H1 (cell line): ENCODE measurements around the gene RAPH1. TPM values are rescaled to one million over a fixed set of nuclear protein-coding genes. Genes with fewer than 3 reads are reported as not detected.

ENCODE experiments used
- CTCF ChIA-PET: fragments of 300-600 bp; sonication (Branson Sonifier 250); formaldehyde crosslinking; loops from one replicate; lab custom pipeline; 2021; ENCODE audit not compliant: partially characterized antibody; lab: Charles Lee
- POLR2A ChIA-PET: fragments of 300-600 bp; sonication (Branson Sonifier 250); formaldehyde crosslinking; loops from one replicate; lab custom pipeline; 2021; ENCODE audit warnings: inconsistent platforms; ENCODE audit not compliant: partially characterized antibody; lab: Charles Lee
- DNase-seq, 2 experiments: peaks; one replicate each; pipeline versions ENCODE4 v3.0.0 to v3.0.0-alpha.2; 2010 to 2022; ENCODE audit warnings: low spot score in 2 of 2, low read depth in 1 of 2, mixed read lengths in 1 of 2
- FAIRE-seq: peaks from 2 replicates; lab custom pipeline; 2011; peaks lifted over from hg19 to GRCh38; lab: Jason Lieb, UNC
- H2AFZ ChIP-seq: 2 replicates; pipeline ENCODE4 v1.8.1; 2012; ENCODE audit warnings: low read length, inconsistent platforms
- H2AK5ac ChIP-seq: 2 replicates; pipeline ENCODE4 v1.6.1; 2013; ENCODE audit warnings: low read depth, low read length
- H2BK120ac ChIP-seq: replicated peaks from 2 replicates; pipeline ENCODE3; 2013; ENCODE audit warnings: low read depth, low read length, inconsistent platforms
- H2BK12ac ChIP-seq: 2 replicates; pipeline ENCODE4 v1.6.1; 2013; ENCODE audit warnings: low read depth, low read length
- H2BK15ac ChIP-seq: 2 replicates; pipeline ENCODE4 v1.6.1; 2013; ENCODE audit warnings: low read length
- H2BK20ac ChIP-seq: 2 replicates; pipeline ENCODE4 v1.6.1; 2013; ENCODE audit warnings: low read length
- H2BK5ac ChIP-seq: 2 replicates; pipeline ENCODE4 v1.6.1; 2013; ENCODE audit warnings: low read depth, low read length
- H3K14ac ChIP-seq: 2 replicates; pipeline ENCODE4 v1.6.1; 2013; ENCODE audit warnings: inconsistent platforms; ENCODE audit not compliant: insufficient read length
- H3K18ac ChIP-seq: 2 replicates; pipeline ENCODE4 v1.6.1; 2013; ENCODE audit warnings: low read length; ENCODE audit errors: extremely low read depth
- H3K23ac ChIP-seq: 2 replicates; pipeline ENCODE4 v1.6.1; 2013; ENCODE audit warnings: inconsistent platforms; ENCODE audit not compliant: insufficient read length
- H3K23me2 ChIP-seq: 2 replicates; pipeline ENCODE4 v1.6.1; 2013; ENCODE audit warnings: low read depth, low read length
- H3K27ac ChIP-seq: 2 replicates; pipeline ENCODE4 v1.6.1; 2011; ENCODE audit warnings: low read depth, low read length, inconsistent platforms
- H3K27me3 ChIP-seq, 4 experiments: replicated peaks in 1 of 4; 1 replicate in 1 of 4; 2 replicates in 3 of 4; pipeline versions ENCODE4 v1.6.1 to v1.8.1; 2011 to 2013; ENCODE audit warnings: low read length in 3 of 4, mild to moderate bottlenecking in 3 of 4, inconsistent platforms in 2 of 4, mixed read lengths in 2 of 4, moderate library complexity in 1 of 4; ENCODE audit not compliant: control insufficient read depth in 3 of 4, insufficient read depth in 3 of 4; ENCODE audit errors: extremely low read depth in 1 of 4
- H3K36me3 ChIP-seq, 4 experiments: 2 replicates each; pipeline versions ENCODE4 v1.6.1 to v1.8.1; 2011 to 2013; ENCODE audit warnings: mild to moderate bottlenecking in 4 of 4, low read length in 3 of 4, moderate library complexity in 2 of 4, control low read depth in 1 of 4, inconsistent platforms in 1 of 4; ENCODE audit not compliant: insufficient read depth in 4 of 4, control insufficient read depth in 2 of 4
- H3K4ac ChIP-seq: replicated peaks from 2 replicates; pipeline ENCODE3; 2013; ENCODE audit warnings: low read length, low read depth, mixed read lengths, inconsistent platforms; ENCODE audit not compliant: insufficient read length
- H3K4me1 ChIP-seq, 4 experiments: replicated peaks in 1 of 4; 1 replicate in 1 of 4; 2 replicates in 3 of 4; pipeline versions ENCODE4 v1.6.1 to v1.8.1; 2011 to 2013; ENCODE audit warnings: low read length in 3 of 4, inconsistent platforms in 2 of 4, mixed read lengths in 1 of 4; ENCODE audit not compliant: insufficient read depth in 4 of 4, control insufficient read depth in 3 of 4
- H3K4me2 ChIP-seq, 2 experiments: 2 replicates each; pipeline versions ENCODE4 v1.6.1 to v1.8.1; 2011 to 2013; ENCODE audit warnings: low read depth in 2 of 2, low read length in 2 of 2, control low read depth in 1 of 2, inconsistent platforms in 1 of 2, mild to moderate bottlenecking in 1 of 2; ENCODE audit not compliant: insufficient read depth in 1 of 2
- H3K4me3 ChIP-seq, 4 experiments: fragments of 200-600, 300-600 bp in 1 of 4; sonication (generic), shearing (Covaris generic), sonication (Bioruptor Twin) in 1 of 4; 2 replicates each; pipeline versions ENCODE4 v1.5.1 to v1.8.1; 2011 to 2016; ENCODE audit warnings: low read length in 4 of 4, low read depth in 3 of 4, control low read depth in 2 of 4, inconsistent platforms in 2 of 4, mild to moderate bottlenecking in 2 of 4, mixed read lengths in 1 of 4, moderate library complexity in 1 of 4; ENCODE audit not compliant: insufficient read depth in 2 of 4; ENCODE audit errors: extremely low read depth in 1 of 4
- H3K56ac ChIP-seq: replicated peaks from 2 replicates; pipeline ENCODE3; 2013; ENCODE audit warnings: low read depth, mild to moderate bottlenecking, mixed read lengths, low read length, inconsistent platforms; ENCODE audit not compliant: insufficient read length
- H3K79me1 ChIP-seq: 2 replicates; pipeline ENCODE4 v1.6.1; 2013; ENCODE audit warnings: low read depth, low read length, control low read depth
- H3K79me2 ChIP-seq, 2 experiments: 2 replicates each; pipeline versions ENCODE4 v1.6.1 to v1.8.1; 2012 to 2013; ENCODE audit warnings: low read length in 2 of 2, mild to moderate bottlenecking in 2 of 2, inconsistent platforms in 1 of 2; ENCODE audit not compliant: insufficient read depth in 2 of 2, control insufficient read depth in 1 of 2
- H3K9ac ChIP-seq, 4 experiments: replicated peaks in 1 of 4; 1 replicate in 1 of 4; 2 replicates in 3 of 4; pipeline versions ENCODE4 v1.6.1 to v1.8.1; 2011 to 2013; ENCODE audit warnings: low read depth in 3 of 4, low read length in 3 of 4, control low read depth in 2 of 4, mild to moderate bottlenecking in 2 of 4, moderate library complexity in 2 of 4, inconsistent platforms in 1 of 4; ENCODE audit errors: extremely low read depth in 1 of 4
- H3K9me3 ChIP-seq, 2 experiments: 2 replicates each; pipeline versions ENCODE4 v1.6.1 to v1.8.1; 2012 to 2013; ENCODE audit warnings: mild to moderate bottlenecking in 2 of 2, moderate library complexity in 2 of 2, control low read depth in 1 of 2, inconsistent platforms in 1 of 2, low read depth in 1 of 2, low read length in 1 of 2, mixed read lengths in 1 of 2; ENCODE audit not compliant: insufficient read depth in 2 of 2
- H4K20me1 ChIP-seq, 2 experiments: replicated peaks in 1 of 2; 2 replicates each; pipeline versions ENCODE3 to v1.8.1; 2011 to 2013; ENCODE audit warnings: inconsistent platforms in 2 of 2, low read length in 2 of 2, mild to moderate bottlenecking in 1 of 2; ENCODE audit not compliant: insufficient read depth in 2 of 2, control insufficient read depth in 1 of 2
- H4K5ac ChIP-seq: 2 replicates; pipeline ENCODE4 v1.6.1; 2013; ENCODE audit warnings: low read length, low read depth, mixed read lengths, inconsistent platforms; ENCODE audit not compliant: insufficient read length
- H4K8ac ChIP-seq: 2 replicates; pipeline ENCODE4 v1.8.0; 2013; ENCODE audit warnings: mild to moderate bottlenecking, moderate library complexity, low read length, inconsistent platforms; ENCODE audit not compliant: insufficient read depth; ENCODE audit errors: extremely low read depth
- H4K91ac ChIP-seq: replicated peaks from 2 replicates; pipeline ENCODE3; 2013; ENCODE audit warnings: low read length, mixed read lengths, inconsistent platforms; ENCODE audit not compliant: insufficient read length
- SRF ChIP-seq: IDR thresholded peaks from 2 replicates; pipeline ENCODE4 v1.6.1; 2011; ENCODE audit warnings: mild to moderate bottlenecking, low read depth, low read length, moderate library complexity
- WGBS, 2 experiments: shearing (Covaris generic) in 1 of 2; methylation state at CpG; one replicate each; pipeline versions ENCODE4 v1.1.6 to v1.1.7; 2013 to 2015; ENCODE audit warnings: low lambda C conversion rate in 2 of 2, mixed read lengths in 2 of 2, inconsistent platforms in 1 of 2, low coverage in 1 of 2, missing lambda C conversion rate in 1 of 2; ENCODE audit not compliant: insufficient replicate concordance in 2 of 2, insufficient coverage in 1 of 2, insufficient read length in 1 of 2; ENCODE audit errors: extremely low coverage in 1 of 2, missing lambda C conversion rate in 1 of 2; 5-methylcytosine and 5-hydroxymethylcytosine counted together
- polyA plus RNA-seq, 7 experiments: library from polyadenylated mRNA; depleted of rRNA in 3 of 7; stranded (reverse) in 5 of 7; unstranded in 2 of 7; fragments of >200 nt in 5 of 7; fragments of 200-250 nt in 2 of 7; gene quantifications; 1 replicate in 5 of 7; 2 replicates in 1 of 7; 4 replicates in 1 of 7; pipeline versions ENCODE4 v1.2.1 to v1.2.3, GENCODE V29; 2011 to 2013; ENCODE audit warnings: missing spikeins in 2 of 7, mixed read lengths in 2 of 7
- total RNA-seq: library from RNA; stranded (reverse); fragmentation: NEBNext Ultra II Directional; extraction: Animal tissue kit (Norgen Biotek cat#: 25700); gene quantifications from 2 replicates; pipeline ENCODE4 v1.2.1, GENCODE V29; 2021

The RAPH1 gene
- total and polyA plus RNA-seq, 2 of the 8 experiments (the other 6 are each of a cell fraction or from before 2014, with no cell fraction given): 3.8 to 27.4 TPM

GRCh38 chr2:203567691-203568090 is 32.6 kb upstream of the RAPH1 start:
- CTCF ChIA-PET: no interaction called here

More at GRCh38 chr2:203567691-203568090, 32.6 kb upstream of the RAPH1 start:
- no peak overlapping the region for H3K23ac ChIP-seq
- H4K8ac ChIP-seq: no peak overlapping the region
- DNase-seq (no peak), FAIRE-seq (no peak)
- H3K36me3 ChIP-seq: no peaks in the 10 kb centered on the region
- H3K18ac ChIP-seq: no peak overlapping the region
- H4K5ac ChIP-seq: no peak overlapping the region
- no peaks in the 10 kb centered on the region for H3K9me3 ChIP-seq
- no peak overlapping the region for H2BK12ac ChIP-seq
- TF ChIP-seq SRF: no peak
- no peak overlapping the region for H3K14ac ChIP-seq
- H3K9ac ChIP-seq: no peak overlapping the region
- H2BK120ac ChIP-seq: no peak overlapping the region
- no peak overlapping the region for H2AK5ac ChIP-seq
- H3K27ac ChIP-seq: no peak overlapping the region
- no peak overlapping the region for H2AFZ ChIP-seq
- H2BK20ac ChIP-seq: no peak overlapping the region
- 91% methylated on average over 1 of the region's 1 CpG; no CpG with 5 or more reads in 1 of the 2 experiments for WGBS, 2 experiments
- no peak overlapping the region for H2BK15ac ChIP-seq
- H3K4me3 ChIP-seq: no peak overlapping the region
- no peaks in the 10 kb centered on the region for H3K4me1 ChIP-seq
- H3K27me3 ChIP-seq: no peaks in the 10 kb centered on the region
- H3K4me2 ChIP-seq: no peak overlapping the region
- H3K4ac ChIP-seq: no peak overlapping the region
- H3K79me1 ChIP-seq: no peaks in the 10 kb centered on the region
- H2BK5ac ChIP-seq: no peak overlapping the region
- H3K56ac ChIP-seq: no peak overlapping the region
- POLR2A ChIA-PET: no interaction called here
- H4K20me1 ChIP-seq: no peaks in the 10 kb centered on the region
- H4K91ac ChIP-seq: no peak overlapping the region
- H3K23me2 ChIP-seq: no peaks in the 10 kb centered on the region
- H3K79me2 ChIP-seq: no peaks in the 10 kb centered on the region
